Stromal cell of bone marrow (primary cell): ENCODE measurements around the gene MDM2.
A peak's percentile ranks its signal among the peaks of the same experiment; 100 is the strongest.

Source experiments
- DNase-seq: peaks from one replicate; pipeline ENCODE4 v3.0.0-alpha.2; 2012; ENCODE audit warnings: low read depth

The MDM2 gene

DNA sequence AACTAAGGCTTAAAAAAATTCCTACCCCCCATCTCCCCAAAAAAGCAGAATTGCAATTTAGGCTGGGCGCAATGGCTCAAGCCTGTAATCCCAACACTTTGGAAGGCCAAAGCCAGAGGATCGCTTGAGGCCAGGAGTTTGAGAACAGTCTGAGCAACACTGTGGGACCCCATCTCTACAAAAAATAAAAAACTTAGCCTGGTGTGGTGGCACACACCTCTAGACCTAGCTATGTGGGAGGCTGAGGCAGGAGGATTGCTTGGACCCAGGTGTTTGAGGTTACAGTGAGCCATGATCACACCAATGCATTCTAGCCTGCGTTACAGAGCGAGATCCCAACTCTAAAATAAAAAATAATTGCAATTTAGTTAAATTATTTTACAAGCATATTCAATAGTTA, 70.9 kb downstream of the MDM2 start:
- DNase-seq = no peak

DNA sequence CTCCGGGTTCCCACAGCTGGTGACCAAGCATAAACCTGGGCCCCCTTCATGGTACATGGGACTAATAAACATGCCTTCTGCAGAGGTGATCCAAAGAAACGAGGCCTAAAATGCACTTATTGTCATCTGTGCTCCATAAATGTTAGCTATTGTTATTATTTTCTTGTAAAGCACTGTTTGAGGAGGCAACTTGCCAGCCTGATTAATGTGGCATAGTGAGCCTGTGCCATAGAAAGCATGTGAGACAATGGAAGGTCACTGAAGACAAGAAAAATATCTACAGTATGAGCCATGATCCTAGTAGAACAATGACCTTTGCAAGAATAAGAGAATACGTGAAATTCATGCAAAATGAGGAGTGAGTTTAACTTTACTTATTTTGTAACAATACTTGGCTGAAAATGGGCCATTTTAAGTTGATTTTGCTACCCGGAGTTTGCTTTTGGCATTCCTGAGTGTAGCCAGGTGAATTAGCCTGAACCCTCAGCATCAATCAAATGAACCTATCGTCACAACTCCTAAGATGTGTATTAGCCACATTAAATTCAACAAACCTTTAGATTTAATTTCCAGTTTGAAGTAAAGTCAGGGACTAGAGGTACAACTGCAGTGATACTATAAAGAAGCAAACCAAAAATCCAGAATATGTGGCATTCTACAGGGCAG, 72.8 kb downstream of the MDM2 start:
- DNase-seq = no peak

DNA sequence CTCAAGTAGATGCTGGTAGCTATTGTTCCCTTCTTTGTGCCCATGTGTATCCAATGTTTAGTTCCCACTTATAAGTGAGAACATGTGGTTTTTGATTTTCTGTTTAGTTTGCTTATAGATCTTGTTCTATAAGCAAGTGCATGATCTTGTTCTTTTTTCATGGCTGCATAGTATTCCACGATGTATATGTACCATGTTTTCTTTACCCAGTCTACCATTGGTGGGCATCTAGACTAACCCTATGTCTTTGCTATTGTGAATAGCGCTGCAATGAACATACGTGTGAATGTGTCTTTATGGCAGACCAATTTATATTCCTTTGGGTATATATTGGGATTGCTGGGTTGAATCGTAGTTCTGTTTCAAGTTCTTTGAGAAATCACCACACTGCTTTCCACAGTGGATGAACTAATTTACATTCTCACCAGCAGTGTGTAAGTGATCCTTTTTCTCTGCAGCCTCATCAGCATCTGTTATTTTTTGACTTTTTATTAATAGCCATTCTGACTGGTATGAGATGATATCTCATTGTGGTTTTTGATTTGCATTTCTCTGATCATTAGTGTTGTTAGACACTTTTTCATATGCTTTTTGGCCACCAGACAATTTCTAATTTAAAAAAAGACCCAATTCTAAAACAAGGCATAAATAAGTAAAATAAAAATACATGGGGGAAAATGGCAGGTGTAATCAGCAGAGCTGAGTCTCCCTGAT, 74.4 kb downstream of the MDM2 start:
- DNase-seq = no peak

DNA sequence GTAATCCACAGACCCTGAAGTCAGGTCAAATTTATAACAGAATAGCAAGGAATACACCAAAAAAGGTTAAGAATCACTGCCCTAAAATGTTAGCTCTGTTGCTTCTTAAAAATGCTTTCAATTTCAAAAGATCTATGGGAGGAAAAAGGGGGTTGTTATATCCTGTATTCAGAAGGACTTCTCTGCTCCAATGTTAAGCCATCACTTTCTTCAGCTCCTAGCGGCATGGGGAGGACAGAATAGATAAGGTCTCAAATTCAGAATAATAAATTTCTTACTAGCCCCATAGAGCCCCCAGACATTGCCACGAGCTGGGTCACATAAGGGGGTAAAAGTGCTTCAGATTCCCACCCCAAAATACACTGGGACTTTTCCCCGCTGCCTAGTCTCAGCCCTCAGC, 75.2 kb downstream of the MDM2 start:
- DNase-seq = no peak

DNA sequence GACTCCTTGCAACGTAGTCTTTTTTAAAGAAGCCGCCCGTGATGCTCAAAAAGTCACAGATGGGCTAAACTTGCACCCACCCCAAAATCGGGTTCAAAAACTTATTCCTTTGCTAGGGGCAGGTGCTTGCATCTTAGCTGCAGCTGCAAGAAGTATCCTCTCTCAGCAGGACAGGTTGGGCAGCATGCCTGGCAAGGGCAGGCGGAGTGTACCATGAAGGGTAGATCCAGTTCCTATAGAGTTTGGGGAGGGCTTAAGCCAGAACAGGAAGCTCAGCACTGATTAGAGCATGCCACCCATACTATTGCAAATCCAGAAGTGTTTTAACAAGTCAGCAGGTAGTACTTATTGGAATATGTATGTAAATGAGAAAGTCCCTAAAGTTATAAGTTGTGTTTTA, 76.3 kb downstream of the MDM2 start:
- DNase-seq = no peak

DNA sequence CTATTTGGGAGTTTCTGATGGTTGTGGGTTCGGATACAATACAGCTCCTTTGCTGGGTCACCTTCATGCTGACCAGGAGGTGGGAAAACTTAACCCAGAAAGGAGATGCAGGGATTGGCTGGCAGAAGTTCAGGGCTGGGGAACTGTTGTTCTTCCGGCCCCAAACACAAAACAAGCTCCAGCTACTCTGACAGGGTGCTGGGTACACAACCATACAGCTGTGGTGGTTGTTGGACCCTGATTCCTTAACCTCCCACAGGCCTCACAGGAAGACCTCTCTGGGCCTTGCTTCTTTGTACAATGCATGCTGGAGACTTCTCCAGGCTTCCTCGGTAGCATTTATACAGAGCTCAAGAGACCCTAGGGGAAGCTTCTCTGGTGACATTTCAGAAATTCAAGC, 77.4 kb downstream of the MDM2 start:
- DNase-seq = no peak

DNA sequence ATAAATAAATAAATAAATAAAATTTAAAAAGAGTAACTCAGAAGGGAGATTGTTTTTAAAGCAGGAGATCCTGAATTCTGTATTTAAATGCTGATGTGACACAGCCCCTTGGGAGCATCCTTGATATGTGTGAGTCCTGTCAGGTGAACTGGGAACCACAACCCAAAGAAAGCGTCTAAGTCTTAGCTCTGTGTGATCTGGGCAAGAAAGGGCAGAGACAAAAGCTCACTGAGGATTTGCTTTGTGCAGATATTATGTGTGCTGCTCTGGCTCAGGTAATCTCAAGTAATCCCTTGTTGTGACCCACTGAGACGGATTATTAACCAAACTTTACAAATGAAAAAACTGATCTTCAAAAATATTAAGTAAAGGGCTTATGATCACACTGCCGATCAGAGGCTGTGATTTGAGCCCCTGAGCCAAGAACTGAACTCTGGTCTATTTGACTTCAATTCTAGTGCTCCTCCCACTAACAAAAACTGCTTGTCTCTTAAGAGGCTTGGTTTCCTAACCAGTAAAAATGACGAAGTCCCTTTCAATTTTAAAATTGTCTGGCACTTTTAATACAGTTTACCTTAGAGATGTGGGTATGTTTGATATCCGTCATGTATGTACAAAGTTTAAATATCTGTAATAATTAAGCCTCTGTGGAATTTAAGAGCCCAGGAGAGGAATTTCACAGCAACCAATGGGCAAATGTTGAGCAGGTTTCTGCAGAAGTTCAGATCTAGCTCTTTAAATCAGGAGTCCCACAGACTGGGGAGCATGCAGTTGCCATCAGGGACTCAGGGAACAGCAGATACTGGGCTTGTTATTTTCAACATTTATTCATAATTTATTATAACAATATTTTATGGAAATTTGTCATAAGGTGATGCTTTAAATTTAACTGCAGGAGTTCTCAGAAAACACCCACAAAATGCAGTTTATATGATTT, 78.9 kb downstream of the MDM2 start:
- no peak for DNase-seq

DNA sequence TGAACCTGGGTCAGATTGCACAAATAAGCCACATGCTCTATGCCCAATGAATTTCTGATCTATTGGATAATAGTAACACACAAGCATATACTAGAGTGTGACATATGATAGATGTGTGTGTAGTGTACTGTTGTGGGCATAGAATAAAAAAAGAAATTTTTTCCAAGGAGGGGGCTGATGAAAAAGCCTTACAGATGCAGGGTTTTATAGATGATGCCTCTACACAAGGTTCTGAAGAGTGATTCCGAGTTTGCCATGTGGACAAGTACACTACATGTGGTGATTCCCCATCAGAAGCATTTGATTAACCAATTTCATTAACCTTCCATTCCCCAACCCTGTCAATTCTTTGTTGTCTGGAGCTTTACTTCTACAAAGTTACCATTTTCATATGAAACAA, 79.7 kb downstream of the MDM2 start:
- no peak for DNase-seq

DNA sequence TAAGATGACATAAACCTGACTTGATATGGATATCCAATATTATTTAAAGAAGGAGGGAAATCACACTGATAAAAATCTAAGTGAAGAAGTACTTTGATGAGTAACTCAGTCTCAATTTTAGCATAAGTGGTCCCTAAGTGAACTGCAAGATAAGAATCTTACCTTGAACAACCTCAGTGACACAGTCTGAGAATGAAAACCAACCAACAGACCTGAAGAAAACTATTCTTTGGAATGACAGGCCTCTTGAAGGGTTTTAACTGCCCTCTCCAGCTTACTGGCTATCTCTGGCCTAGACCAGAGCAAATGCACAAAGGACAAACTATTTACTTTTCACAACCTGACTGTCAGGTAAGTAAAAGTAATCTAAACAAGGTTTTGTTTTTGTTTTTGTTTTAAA, 80.3 kb downstream of the MDM2 start:
- no peak for DNase-seq

DNA sequence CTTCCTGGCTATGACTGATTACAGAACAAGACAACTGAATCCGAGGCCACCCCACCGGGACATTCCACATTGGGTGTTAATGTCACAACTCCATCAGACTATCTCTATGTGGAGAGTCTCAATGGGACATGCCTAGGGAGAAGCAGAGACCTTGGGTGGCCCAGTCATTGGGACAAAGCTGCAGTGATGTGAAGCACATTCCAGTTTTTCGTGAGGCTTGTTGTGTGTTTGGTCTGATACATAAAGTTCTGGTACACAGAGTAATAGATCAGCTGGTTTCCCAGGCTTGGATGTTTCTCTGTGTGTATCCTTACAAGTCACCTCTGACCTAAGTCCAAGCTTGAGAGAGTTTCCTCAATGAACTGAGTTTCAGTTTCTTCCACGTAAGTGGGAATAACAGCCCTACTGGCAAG, 82.7 kb downstream of the MDM2 start:
- no peak for DNase-seq

DNA sequence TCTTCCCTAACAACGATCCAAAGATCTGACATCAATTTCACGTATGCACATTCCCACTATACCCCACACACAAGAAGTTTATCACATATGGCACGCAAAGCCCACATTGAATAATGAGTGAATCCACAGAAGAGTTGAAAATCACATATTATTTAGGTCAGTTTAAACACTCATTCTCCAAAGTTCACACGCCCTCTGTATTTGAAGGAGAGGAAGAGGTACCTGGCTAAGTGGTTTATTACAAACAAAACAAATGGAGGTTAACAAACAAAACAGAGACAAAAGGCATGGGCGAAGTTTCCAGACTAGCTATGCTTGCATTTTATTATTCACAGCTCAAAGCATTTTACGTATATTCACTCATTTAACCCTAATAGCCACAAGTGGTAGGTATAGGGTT, 83.2 kb downstream of the MDM2 start:
- DNase-seq = no peak

DNA sequence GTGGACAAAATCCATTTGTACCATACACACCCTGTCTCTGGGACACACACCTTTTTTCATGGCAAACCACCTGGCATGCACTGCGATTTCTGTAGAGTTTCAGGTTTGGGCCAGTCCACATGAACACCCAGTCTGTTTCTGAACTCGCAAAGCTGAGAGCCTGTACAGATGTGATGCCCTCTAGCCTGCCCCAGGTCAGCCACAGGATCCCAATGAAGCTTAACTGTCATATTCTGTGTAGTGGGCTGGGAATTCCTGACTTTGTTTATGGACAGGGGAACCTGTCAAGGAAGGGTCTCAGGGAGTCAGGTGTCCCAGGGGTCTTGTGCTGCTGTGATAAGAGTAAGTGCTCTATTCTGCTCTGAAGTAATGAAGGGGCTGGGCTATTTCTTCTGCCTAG, 85.2 kb downstream of the MDM2 start:
- no peak for DNase-seq

DNA sequence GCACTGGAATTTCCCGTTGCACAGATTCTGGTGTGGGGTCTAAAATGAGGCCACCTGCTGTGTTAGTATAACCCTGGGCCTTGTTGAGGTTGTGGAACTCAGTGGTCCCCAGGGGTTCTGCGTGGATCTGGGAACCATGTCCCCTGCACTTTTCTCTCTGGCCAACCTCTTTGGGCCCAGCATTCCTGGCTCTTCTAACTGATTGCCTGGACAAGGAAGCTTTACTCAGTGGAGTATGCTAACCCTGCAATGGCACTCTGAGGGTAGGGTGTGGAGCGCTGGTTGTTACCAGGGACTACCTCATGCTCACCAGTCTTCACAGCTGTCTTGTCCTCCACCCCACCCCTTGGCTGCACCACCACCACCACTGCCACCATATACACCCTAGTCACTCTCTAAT, 85.8 kb downstream of the MDM2 start:
- DNase-seq = no peak

DNA sequence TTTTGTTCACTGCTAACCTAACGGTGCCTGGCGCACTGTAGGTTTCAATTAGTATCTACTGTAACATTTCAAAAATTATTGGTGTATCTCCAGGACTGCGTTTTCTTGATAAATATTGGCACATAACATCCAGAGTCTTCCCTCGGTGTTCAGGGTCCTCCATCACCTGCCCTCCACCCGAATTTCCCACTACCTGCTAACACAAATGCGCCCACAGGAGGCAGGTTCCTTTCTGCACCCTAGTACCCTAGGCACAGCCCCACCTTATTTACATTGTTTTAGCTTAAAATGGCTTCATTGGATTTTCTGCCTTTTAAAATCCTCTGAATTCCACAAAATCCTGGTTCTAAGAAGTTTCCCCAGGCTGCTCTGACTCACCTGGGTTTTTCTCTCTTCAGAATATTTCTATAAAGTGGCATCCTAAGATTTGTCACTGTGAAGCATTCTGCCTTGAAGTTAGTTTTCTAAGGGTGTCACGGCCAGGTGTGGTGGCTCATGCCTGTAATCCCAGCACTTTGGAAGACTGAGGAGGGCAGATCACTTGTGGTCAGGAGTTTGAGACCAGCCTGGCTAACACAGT, 86.4 kb downstream of the MDM2 start:
- no peak for DNase-seq

DNA sequence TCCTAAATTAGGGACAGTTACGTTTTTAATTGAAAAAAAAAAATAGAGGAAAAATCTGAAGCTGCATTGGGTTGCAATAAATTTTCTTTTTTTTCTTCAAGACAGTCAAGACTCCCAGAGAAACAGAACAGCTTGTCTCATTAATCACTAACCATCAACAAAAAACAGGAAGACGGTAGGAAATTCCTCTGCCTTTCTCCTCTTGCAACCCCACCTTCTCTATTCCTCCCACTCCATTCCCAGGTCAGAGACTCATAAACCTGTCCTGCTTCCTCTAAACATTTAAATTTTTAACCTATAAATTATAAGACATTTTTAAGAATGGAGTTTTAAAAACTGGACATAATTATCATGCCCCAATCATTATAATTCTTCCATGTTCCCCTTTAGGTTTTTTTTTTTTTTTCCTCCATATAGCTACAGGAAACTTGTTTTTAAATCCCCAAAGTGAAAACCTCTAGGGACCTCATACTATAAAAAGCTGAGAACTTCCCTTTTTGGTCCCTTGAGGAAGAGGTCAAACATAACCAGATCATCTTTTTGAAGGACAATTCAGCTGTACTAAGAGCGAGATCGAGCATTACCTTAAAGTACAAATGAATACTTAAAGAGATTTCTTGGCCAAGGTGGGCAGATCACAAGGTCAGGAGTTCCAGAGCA, 89.0 kb downstream of the MDM2 start:
- no peak for DNase-seq

DNA sequence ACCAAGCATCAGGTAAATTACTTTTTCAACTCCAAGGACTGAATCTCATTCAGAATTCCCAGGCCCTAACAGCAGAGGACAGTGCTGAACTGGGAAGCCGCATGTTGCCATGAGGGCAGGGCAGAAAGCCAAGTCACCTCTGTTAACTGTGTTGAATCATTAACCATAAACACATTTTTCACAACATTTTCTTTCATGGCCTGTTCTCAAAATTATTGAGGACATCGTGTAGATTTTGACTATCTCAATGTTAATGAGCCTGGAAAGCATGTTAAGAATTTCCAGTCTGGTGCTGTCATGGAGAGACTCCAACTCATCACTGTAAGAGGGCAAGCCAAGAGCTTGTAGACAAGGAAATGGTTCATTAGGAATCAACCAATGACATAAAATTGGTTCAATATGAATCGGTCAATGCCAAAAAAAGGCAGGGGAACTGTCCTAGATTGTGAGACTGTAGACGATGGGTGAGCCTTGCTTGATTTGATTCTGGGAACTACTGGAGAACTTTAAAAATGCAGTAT, 91.3 kb downstream of the MDM2 start:
- peak; percentile 41 for DNase-seq

DNA sequence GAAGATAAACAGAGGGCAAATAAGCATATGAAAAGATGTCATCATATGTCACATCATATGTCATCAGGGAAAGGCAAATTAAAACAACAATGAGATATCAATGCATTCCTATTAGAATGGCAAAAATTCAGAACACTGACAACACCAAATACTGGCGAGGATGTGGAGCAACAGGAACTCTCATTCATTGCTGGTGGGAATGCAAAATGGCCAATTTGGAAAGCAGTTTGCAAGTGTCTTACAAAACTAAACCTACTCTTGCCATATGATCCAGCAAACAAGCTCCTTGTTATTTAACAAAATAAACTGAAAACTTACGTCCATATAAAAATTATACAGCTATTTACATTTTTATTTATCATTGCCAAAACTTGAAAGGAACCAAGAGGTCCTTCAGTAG, 92.3 kb downstream of the MDM2 start:
- DNase-seq = no peak
